Measurements from ENCODE around the gene OPHN1.

GRCh38 chrX:68375803-68376202 lies 57.5 kb downstream of the OPHN1 start:
- TF ChIP-seq CTCF (IDR thresholded peaks at IDR 0.05; ENCODE audit: extremely low read depth in 1 of 2, insufficient read depth in 1 of 2, low read depth in 1 of 2, low read length in 2 of 2) = no peak
- no peak for TF ChIP-seq POLR2A (IDR thresholded peaks at IDR 0.05; ENCODE audit: low read depth, low read length)
- TF ChIP-seq GATA2 (IDR thresholded peaks at IDR 0.05; ENCODE audit: insufficient read depth, insufficient read length, low read depth, low read length) = no peak
- no peak for TF ChIP-seq EZH2 (IDR thresholded peaks at IDR 0.05; ENCODE audit: borderline replicate concordance, low read depth, low read length, severe bottlenecking)

Data from endothelial cell of umbilical vein (primary cell).